Fibroblast of skin of left quadriceps (primary cell): Measurements from ENCODE around the gene ITGA6.

Experiments used
- DNase-seq, 2 experiments: peaks; one replicate each; pipeline ENCODE4 v3.0.0-alpha.2; 2013; ENCODE audit warnings: low read depth in 2 of 2

The ITGA6 gene

DNA sequence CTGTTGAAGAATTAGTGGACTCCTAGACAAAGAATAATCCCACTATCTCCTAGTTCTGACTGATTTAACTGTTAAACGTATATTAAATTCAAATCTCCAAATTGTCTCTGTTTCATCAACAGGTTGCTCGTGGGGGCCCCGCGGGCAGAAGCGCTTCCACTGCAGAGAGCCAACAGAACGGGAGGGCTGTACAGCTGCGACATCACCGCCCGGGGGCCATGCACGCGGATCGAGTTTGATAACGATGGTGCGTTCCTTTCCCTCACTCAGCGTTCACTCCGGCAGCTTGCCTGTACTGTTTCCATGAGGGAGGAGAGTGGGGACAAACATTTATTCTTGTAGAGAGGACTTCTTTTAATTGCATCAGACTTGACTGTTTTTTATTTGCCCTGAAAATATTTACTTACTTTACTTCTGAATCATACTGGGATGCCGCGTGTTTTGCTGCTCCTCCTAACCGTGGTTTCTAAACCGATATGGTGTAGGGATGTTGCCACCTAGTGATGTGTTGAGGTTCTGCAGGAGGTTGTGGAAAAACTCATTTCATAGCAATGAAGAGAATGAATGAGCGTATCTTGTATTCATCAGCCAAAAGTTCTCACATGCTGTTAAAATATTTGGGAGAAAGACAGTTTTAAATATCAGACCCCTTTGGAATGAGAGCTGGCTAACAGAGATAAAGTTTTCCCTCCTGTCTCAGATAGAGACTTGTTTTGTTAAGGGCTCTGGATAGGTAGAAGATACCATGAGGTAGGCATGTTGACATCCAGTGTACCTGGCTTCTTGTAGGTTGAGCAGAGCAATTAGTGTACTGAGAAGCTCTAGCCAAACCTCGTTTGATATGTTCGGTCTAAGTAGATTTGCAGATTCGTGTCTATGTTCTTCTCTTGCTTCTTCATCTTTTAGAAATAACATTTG lies 38.3 kb downstream of the ITGA6 start:
- DNase-seq: peak; percentile 69 to 70

DNA sequence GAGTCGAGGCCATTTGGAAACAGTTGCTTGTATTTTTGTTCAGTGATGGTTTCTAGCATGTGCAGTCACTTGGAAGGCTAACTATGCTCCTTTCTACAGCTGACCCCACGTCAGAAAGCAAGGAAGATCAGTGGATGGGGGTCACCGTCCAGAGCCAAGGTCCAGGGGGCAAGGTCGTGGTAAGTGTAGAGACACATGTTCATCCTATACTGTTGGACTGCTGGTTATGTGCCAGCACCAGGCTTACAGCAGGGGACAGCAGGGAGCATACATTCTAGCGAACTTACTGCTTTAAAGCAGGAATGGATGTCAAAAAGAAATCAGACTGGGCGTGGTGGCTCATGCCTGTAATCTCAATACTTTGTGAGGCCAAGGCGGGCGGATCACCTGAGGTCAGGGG lies 40.0 kb downstream of the ITGA6 start:
- DNase-seq: no peak

DNA sequence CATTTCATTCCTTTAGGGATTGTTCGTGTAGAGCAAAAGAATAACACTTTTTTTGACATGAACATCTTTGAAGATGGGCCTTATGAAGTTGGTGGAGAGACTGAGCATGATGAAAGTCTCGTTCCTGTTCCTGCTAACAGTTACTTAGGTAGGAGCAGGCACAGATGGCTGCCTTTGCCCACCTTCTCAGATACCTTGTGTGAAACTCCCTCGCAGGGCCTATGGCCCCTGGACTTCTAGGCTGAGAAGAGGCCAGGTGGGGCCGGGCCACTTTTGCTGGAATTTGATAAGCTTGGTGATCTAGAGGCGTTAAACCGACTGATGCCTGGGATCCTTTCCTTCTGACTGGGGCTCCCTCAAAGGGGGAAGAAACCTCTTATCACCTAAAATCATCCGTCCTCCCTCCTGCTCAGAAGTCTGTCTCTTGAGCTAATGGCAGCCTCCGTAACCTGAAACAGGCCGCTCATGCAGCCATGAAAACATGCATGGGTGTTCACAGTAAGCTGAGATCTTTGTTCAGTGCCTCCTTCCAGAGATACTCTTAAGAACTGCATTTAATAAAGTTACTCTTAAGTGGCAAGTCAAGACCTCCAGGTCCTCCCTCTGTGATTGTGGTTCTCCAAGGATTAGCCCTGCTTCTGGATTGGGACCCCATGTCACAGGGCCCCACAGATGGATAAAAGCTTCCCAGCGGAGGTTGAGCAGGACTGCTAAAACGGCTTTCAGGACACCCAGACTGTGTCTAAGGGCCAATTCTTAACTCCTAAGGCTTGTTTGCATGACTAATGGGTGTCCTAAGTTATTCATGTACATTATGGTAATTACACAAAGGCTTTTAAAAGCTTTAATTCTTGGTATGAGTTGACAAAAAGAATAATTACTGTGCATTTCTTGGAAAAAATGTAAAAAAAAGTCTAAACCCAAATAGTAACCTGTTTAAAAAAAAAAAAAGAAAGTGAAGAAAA lies 43.9 kb downstream of the ITGA6 start:
- DNase-seq: no peak

DNA sequence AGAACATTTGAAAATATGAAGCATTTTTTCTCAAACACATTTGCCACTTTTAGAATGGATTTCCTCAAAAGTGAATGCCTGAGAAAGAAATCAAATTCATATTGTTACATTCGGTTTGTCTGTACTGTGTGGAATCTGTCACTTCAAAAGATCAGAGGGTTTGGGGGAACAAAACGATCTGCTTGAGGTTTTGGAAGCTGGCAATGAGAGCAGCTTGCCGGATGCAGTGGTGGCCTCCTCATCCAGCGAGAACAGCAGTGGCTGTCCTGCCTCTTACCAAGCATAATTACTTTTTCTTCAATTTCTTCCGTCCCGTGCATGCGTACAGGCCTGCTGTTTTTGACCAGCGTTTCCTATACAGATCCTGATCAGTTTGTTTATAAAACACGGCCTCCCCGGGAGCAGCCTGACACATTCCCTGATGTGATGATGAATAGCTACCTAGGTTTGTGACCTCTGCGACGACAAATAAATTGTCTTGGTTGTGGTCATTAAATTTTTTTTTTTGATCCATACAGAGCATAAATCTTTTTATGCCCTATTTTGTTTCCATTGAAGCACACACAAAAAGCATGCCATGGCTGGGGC lies 45.2 kb downstream of the ITGA6 start:
- no peak for DNase-seq

DNA sequence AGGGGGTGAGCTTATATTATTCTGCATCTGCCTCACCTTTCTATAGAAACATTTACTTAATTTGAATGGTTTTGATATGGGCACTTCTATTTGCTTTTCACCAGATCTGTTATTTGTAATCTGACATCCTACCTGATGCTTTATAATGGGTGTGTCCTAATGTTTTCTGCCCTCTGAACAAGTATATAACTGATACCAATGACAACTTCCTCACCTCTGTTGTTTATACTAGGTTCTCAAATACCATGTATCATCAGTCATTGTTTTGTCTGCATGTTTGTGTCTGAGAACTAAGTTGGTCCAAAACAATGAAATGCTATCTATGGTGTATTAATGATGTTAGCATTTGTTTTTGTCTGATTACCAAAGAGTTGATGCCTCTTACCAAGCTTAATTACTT lies 45.8 kb downstream of the ITGA6 start:
- no peak for DNase-seq

DNA sequence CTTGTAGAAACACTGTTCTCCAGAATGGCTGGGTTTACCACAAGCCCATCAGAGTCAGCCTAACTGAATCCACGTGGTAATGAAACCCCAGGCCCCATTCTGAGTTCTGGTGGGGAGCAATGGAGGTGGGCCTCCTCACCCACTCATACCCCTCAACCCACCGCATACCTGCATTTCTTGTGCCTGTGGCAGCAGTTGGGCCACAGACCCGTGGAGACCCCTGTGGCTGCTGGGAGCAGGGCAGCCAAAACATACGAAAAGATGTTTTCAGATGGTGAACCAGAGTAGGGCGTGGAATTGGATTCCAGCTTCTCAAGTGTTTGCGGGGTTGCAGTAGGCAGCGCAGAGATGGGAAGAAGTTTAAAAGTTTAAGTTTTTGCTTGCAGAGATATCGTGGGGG lies 51.0 kb downstream of the ITGA6 start:
- no peak for DNase-seq

DNA sequence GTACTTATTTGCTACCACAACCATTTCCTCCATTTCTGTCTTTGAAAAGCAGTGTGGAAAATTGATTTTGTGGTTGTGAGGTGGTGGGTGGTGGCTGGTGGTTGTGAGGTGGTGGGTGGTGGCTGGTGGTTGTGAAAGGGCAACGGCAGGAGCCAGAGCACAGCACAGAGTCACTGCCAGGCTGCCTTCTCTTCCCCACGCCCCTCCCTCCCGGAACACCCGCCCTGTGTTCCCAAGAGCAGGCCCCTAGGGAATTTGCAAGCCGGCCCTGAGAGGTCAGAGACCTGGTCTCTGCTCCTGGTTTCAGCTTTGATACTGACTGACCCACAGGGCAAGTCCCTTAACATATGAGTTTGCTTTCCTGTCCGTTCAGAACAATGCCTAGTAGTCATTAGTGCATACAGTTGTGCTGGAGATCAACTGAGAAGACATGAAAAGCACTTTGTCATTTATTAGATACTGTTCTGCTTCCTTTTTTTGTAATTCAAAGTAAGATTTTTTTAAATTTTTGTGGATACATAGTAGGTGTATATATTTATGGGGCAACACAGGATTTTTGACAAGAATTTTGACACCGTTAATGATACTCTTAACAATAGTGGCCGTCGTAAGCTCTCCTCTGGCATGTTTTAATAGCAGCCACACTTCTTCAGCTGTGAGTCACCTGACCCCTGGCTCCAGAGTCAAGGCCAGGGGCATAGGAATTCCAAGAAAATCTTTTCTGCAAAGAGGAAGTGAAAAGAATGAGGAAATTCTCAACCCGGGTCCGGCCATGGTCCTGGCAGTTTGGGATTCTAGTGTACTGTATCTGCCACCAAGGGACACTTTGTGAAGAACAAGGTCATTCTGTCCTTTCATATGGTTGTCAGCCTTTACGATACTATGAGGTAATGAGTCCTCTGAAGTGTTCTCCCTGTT lies 53.2 kb downstream of the ITGA6 start:
- DNase-seq: no peak

DNA sequence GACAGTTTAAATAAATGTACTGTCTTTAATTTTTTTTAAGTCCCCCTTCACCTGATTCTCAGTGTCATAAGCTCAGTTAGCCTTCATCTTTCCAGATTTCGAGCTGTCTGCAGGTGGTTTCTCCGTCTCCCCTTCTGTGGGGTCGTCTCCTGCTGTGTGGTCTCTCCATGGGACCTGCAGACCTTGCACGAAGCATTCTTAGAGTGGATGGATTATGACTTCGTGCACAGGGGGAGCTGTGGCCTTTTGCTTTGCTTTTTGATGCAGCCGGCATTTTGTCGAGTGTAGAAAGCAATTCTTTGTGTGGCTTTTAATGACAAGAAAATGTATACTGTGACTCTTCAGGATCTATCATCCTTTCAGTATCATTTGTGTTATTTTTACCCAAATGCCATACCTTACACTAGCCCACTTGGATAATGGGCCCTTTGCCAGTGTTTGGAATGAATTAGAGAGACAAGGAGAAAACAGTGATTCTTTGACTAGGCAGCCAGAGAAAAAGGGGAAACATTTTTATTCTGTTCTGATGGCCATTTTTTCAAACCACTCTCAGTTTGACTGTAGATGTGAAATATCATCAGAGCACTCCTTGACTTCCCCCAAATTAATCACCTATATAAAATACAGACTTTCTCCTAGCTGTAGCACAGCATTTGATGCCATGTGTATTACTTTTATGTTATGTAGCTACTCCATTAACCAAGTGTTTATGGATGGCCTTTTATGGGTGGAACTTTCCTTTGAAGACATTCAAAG lies 54.3 kb downstream of the ITGA6 start:
- no peak for DNase-seq

DNA sequence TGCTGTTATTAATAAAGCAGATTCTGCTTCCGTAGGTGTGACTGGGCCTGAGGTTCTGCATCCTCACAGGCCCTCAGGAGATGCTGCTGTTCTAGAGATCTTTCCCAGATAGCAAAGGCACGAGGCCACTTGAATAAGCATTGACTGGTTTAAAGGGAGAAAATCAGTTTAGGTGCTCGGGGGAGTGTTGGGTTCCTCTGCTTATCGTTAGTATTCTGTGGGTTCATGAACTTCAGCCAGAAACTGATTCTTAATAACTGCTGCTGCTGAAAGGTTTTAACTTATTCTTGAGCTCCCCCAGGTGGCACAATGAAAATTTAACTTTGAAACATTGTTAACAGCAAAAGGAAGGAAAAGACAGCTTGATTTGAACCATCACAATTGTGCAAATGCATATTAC lies 56.9 kb downstream of the ITGA6 start:
- DNase-seq: peak in 1 of 2 experiments; percentile 8

DNA sequence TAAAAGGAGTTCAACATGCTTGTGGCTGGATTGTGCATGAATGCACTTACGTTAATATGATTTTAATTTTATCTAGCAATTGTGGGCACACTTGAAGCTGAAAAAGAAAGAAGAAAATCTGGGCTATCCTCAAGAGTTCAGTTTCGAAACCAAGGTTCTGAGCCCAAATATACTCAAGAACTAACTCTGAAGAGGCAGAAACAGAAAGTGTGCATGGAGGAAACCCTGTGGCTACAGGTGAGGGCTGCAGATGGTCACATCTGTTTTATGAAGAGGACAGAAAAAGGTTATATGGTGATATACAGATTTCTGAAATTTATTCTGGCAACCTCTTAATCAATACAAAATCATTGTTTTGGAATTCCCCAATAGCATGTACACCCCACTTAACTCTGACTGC lies 57.3 kb downstream of the ITGA6 start:
- no peak for DNase-seq

DNA sequence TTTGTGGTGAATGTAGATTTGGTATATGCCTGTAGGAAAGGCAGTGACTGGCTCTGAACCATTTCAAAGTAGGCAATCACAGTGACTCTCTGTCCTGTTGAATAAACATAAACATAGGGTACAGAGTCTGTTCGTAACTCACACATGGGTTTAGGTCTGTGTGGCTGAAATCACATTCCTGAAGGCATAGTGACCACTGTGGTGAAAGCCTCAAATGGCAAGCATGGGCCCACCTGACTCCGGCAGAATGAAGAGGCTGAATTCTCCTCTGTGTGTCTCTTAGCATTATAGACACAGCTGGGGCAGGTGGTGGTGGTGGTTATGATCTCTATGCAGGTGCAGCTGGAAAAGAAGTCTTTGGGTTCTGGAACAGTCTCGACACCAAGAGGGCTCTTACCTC lies 61.2 kb downstream of the ITGA6 start:
- no peak for DNase-seq

DNA sequence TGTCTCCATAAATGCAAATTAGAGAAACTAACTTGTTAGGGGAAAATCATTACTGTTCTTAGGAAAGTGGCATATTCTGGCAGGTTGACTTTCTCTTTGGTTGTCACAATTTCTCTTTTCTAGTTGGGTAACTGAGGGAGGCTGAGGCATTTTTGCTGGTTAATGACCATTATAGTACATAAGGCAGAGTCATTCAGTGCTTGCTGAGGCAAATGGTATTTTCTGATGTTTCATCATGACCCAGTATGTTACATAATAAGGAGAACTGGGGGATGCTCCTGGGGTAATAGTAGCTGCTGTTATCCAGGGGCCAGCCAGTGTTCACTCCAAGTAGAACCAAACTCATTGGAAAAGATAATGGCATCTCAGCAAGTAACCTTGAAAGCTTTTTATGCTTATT lies 62.3 kb downstream of the ITGA6 start:
- DNase-seq: no peak

DNA sequence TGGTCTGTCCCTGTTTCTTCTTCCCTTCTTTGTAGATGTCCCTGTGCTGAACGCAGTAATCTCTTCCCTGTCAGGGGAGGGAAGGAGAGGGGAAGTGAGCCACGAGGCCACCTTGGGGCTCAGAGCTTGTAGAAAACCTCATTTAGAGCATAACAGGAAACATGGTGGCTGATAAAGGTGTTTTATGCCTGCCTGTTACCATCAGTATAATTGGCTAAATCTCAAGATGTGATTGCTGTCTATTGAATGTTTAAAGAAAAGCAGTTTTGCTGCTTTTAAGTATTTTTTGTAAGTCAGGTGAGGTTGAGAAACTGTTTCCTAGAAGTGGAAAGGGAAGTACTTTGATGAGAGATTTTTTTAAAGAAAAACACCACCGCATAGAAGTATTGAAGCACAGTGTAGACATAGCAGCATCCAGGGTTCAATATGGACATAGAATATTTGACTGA lies 68.8 kb downstream of the ITGA6 start:
- no peak for DNase-seq

DNA sequence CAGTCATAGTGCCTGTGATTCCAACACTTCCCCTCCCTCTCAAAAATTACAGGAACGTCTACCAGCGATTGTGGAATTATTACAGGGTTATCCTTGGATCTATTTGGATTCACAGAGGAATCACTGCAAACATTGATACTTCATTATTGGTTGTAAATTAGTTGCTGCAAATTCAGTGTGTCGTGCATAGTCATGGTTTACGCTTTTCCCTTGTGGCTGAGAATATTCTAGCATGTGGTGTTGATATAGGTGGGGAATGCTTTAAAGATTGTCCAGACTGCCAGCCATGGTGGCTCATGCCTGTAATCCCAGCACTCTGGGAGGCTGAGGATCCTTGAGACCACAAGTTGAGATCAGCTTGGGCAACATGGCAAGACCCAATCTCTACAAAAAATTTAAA lies 79.8 kb downstream of the ITGA6 start:
- DNase-seq: no peak

DNA sequence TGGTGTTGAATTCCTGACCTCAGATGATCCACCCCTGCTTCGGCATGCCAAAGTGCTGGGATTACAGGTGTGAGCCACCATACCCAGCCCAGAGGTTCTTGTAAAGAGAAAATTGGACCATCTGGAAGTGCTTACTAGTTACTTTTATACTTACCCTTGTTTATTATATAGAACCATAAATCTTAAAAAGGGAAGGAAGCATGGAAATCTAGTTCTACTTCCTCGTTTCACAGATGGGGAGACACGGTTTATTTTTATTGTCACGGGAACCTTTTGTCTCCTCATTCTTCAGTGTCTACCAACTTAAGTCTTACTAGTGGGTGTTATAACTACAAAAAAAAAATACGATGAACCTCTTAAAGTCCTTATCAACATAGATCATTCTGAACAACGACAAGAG lies 82.7 kb downstream of the ITGA6 start:
- DNase-seq: no peak

DNA sequence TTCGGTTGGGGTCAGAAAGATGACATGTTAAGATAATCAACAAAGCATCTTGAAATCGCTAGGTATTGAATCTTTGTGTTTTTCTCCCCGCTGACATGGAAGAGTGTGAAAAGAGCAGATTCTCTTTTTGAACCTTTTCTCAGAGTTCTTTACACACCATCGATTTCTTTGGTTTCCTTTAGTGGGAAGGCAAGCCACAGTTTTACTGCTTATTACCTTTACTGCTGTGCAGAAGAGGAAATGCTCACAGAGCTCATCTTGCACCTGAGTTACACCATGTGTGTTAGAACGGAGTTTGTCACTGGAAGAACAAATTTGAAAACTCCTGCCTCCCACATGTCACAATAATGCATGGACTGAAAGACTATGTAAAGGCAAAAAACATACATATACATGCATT lies 83.2 kb downstream of the ITGA6 start:
- DNase-seq: no peak

DNA sequence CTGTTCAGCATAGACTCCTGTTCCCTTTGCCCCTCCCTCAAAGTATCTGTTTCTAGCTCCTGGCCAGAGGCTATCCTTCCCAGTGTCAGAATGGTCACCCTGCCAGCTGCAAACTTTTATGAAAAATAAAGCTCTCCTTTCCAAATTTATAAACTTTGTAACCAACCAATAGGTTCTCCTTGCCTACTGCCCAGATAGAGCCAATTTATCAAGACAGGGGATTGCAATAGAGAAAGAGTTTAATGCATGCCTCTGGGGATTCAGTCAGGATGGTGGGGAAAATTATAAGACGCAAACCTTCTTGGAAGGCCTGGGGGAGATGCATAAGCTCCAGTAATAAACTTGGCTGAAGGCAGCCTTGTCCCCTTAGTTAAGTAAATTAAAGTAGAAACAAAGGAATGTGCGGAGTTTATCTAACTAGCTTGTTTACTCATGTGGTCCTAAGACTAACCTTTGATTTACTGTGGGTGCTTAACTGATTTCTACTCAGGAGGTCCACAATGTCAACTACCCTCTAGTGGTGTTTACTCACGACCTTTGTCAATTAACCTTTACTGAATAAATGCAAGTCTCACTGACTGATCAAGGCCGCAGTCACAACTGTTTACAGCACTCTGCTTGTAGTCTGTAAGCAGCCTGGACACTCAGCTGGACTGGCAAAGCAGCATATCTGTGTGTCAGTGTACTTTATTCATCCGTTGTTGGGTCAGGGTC lies 85.6 kb downstream of the ITGA6 start:
- no peak for DNase-seq

DNA sequence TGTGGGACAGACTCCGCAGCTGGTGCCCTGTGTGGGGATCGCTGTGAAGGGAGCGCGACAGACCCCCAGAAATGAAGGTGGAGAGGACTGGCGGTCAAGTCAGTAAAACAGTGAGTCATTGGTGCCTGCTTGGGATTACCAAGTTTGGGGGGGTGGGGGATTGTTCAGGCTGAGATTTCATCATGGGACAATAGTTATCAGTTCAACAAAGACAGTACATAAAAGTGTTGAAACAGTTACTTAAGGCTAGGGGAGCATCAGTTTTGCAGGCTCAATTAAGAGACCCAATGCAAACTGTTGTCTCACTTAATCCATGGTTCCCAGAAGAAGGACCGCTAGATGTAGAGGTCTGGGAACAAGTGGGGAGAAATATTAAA lies 86.1 kb downstream of the ITGA6 start:
- DNase-seq: no peak

DNA sequence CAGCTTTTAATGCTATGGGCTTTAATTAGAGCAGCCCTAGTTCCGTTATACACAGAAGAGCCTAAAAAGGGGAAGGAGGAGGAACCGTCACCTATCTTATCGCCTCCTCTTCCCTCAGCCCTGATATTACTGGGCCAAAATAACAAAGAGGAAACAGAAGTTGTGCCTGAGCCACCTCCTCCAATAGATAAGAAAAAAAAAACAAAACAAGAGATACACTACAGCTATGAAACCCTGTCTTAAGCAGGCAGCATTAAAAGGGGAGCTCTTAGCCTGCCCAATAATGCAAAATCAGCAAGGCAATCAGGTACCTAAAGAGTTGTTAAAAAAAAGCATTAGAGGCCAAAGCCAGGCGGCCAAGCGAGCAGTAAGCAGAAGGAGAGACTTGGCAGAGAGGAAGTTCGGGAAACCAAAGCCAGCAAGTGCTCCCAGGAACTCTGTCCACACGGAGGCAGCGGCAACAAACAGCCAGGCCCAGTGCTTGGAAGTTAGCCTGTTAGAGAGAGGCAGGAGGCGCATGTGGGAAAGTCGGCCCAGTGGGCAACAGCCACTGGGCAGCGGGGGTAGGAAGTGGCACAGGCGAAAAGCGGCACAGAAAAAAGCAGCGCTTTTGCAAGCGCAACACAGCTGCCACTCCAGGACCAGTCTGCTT lies 86.7 kb downstream of the ITGA6 start:
- no peak for DNase-seq
